Measurements from ENCODE around the gene LAMA3.

The LAMA3 gene

GRCh38 chr18:23871410-23871809 is 182.2 kb downstream of the LAMA3 start:
- Histone ChIP-seq H3K4me1 (ENCODE audit: insufficient read depth, low read length) (peaks cover 29% of the 10 kb centered on the region), H3K4me2 (ENCODE audit: insufficient read depth, low read length) (peak overlapping the region; percentile 57), H3K79me2 (ENCODE audit: insufficient read depth, low read length) (no peaks in the 10 kb centered on the region), H3K27ac (ENCODE audit: low read length) (peak overlapping the region; percentile 26; the same call in 1 of the 2 replicates), H3K27me3 (ENCODE audit: insufficient read depth, low read length, poor library complexity) (no peaks in the 10 kb centered on the region), H3K4me3 (ENCODE audit: low read depth in 1 of 2, low read length in 2 of 2) (peak overlapping the region in 1 of 2 experiments; percentile 36; a peak in 1 of 4 replicates), H3K9me3 (ENCODE audit: insufficient read depth, low read length, severe bottlenecking) (no peaks in the 10 kb centered on the region), H4K20me1 (ENCODE audit: insufficient read depth, low read length) (no peaks in the 10 kb centered on the region), H3K9ac (ENCODE audit: low read depth, low read length) (0 out of 2 replicates have a peak overlapping the region, but pooled peaks have one; percentile 23), H3K36me3 (ENCODE audit: insufficient read depth, low read length) (no peaks in the 10 kb centered on the region), H2AFZ (ENCODE audit: low read depth, low read length) (no peak overlapping the region; the same call in 1 of the 2 replicates)
- DNase-seq (peak; percentile 92), ATAC-seq (ENCODE audit: insufficient read depth, low read depth) (peak; percentile 100)
- TF ChIP-seq EZH2 (IDR thresholded peaks at IDR 0.05; ENCODE audit: borderline replicate concordance, low read depth, low read length, severe bottlenecking) = no peak
- no peak for TF ChIP-seq CTCF (IDR thresholded peaks at IDR 0.05; ENCODE audit: borderline replicate concordance, extremely low read depth, low read length, poor library complexity, severe bottlenecking)

DNA sequence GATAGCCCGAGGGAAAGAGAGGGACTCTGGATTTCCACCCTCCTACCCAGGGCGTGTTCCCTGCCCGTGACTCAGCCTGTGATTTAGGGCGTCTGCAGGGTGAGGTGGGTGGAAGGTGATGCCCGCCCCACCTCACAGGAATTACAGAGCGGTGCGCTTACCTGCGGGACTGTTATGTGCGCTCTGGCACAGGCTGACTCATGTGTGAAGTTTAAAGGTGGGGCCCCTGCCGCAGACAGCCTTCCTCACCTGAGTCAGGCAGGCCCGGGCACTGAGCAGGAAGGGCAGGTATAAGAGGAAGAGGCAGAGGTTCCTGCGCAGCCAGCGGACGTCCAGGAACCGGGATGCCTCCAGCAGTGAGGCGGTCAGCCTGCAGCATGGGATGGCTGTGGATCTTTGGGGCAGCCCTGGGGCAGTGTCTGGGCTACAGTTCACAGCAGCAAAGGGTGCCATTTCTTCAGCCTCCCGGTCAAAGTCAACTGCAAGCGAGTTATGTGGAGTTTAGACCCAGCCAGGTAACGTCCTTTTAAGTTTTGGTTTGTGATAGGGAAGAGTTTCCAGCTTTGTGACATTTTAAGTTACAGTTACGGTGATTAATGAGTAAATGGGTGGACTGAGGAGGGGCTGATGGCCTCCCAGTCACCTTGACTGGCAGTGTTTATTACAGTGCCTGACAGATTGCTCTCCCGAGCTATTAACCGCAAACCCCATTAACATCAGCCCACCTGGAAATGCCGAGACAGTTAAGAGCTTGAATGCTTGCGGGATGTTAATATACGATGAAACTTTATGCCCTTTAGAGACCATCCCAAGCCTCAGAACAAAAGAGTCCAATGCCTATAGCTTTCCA is 183.7 kb downstream of the LAMA3 start:
- Histone ChIP-seq H3K36me3 (ENCODE audit: insufficient read depth, low read length) (no peaks in the 10 kb centered on the region), H3K79me2 (ENCODE audit: insufficient read depth, low read length) (no peaks in the 10 kb centered on the region), H2AFZ (ENCODE audit: low read depth, low read length) (no peak overlapping the region), H3K9ac (ENCODE audit: low read depth, low read length) (no peak overlapping the region), H3K4me2 (ENCODE audit: insufficient read depth, low read length) (no peak overlapping the region), H3K27ac (ENCODE audit: low read length) (no peak overlapping the region), H3K9me3 (ENCODE audit: insufficient read depth, low read length, severe bottlenecking) (no peaks in the 10 kb centered on the region), H4K20me1 (ENCODE audit: insufficient read depth, low read length) (no peaks in the 10 kb centered on the region), H3K4me1 (ENCODE audit: insufficient read depth, low read length) (peaks cover 20% of the 10 kb centered on the region), H3K27me3 (ENCODE audit: insufficient read depth, low read length, poor library complexity) (no peaks in the 10 kb centered on the region), H3K4me3 (ENCODE audit: low read depth in 1 of 2, low read length in 2 of 2) (no peak overlapping the region)
- TF ChIP-seq EZH2 (IDR thresholded peaks at IDR 0.05; ENCODE audit: borderline replicate concordance, low read depth, low read length, severe bottlenecking) (no peak), CTCF (IDR thresholded peaks at IDR 0.05; ENCODE audit: borderline replicate concordance, extremely low read depth, low read length, poor library complexity, severe bottlenecking) (no peak)
- DNase-seq (no peak), ATAC-seq (ENCODE audit: insufficient read depth, low read depth) (no peak)

GRCh38 chr18:23875966-23876895 is 187.0 kb downstream of the LAMA3 start:
- Histone ChIP-seq H3K27ac (ENCODE audit: low read length) (no peak overlapping the region), H3K4me2 (ENCODE audit: insufficient read depth, low read length) (no peak overlapping the region), H3K79me2 (ENCODE audit: insufficient read depth, low read length) (no peaks in the 10 kb centered on the region), H3K4me1 (ENCODE audit: insufficient read depth, low read length) (peaks cover 10% of the 10 kb centered on the region), H3K9ac (ENCODE audit: low read depth, low read length) (no peak overlapping the region), H2AFZ (ENCODE audit: low read depth, low read length) (no peak overlapping the region), H3K4me3 (ENCODE audit: low read depth in 1 of 2, low read length in 2 of 2) (no peak overlapping the region), H3K9me3 (ENCODE audit: insufficient read depth, low read length, severe bottlenecking) (no peaks in the 10 kb centered on the region), H3K27me3 (ENCODE audit: insufficient read depth, low read length, poor library complexity) (no peaks in the 10 kb centered on the region), H4K20me1 (ENCODE audit: insufficient read depth, low read length) (no peaks in the 10 kb centered on the region), H3K36me3 (ENCODE audit: insufficient read depth, low read length) (no peaks in the 10 kb centered on the region)
- DNase-seq (no peak), ATAC-seq (ENCODE audit: insufficient read depth, low read depth) (no peak)
- TF ChIP-seq EZH2 (IDR thresholded peaks at IDR 0.05; ENCODE audit: borderline replicate concordance, low read depth, low read length, severe bottlenecking) (no peak), CTCF (IDR thresholded peaks at IDR 0.05; ENCODE audit: borderline replicate concordance, extremely low read depth, low read length, poor library complexity, severe bottlenecking) (no peak)

Data from DND-41 (cell line).